ENCODE results near the gene TSPAN4. TPM values are rescaled to one million over a fixed set of nuclear protein-coding genes. Genes with fewer than 3 reads are reported as not detected.

TSPAN4 gene
- polyA plus RNA-seq, 3 donors: 52.6 to 75.5 (median 63.1) TPM

- Histone ChIP-seq H2AFZ (ENCODE audit: insufficient read depth, low read depth, low read length, poor library complexity, severe bottlenecking) (no peak overlapping the region), H3K4me1 (ENCODE audit: control insufficient read depth in 1 of 2, insufficient read depth in 2 of 2, low read length in 2 of 2) (no peaks in the 10 kb centered on the region), H3K27ac (ENCODE audit: low read depth in 1 of 2, low read length in 2 of 2) (no peak overlapping the region), H3K9ac (ENCODE audit: insufficient read depth, low read length, poor library complexity, severe bottlenecking) (no peak overlapping the region), H3K79me2 (ENCODE audit: insufficient read depth, low read length) (no peaks in the 10 kb centered on the region), H3K27me3 (ENCODE audit: control insufficient read depth in 2 of 2, insufficient read depth in 2 of 2, low read length in 2 of 2) (no peaks in the 10 kb centered on the region), H3K36me3 (replicated peaks in 1 of 2; ENCODE audit: control insufficient read depth in 1 of 2, insufficient read depth in 2 of 2, low read length in 2 of 2) (no peaks in the 10 kb centered on the region), H3K4me3 (replicated peaks in 1 of 3; ENCODE audit: low read depth in 2 of 3, low read length in 3 of 3) (no peak overlapping the region), H3K9me3 (replicated peaks in 1 of 2; ENCODE audit: control insufficient read depth in 1 of 2, insufficient read depth in 1 of 2, low read length in 2 of 2) (no peaks in the 10 kb centered on the region), H3K4me2 (replicated peaks; ENCODE audit: extremely low read depth, low read length, poor library complexity, severe bottlenecking) (no peak overlapping the region), H4K20me1 (ENCODE audit: insufficient read depth, low read length) (no peaks in the 10 kb centered on the region)
- H3K9me3 Mint-ChIP-seq: peaks cover 0 to 2% (median 0%) of the 10 kb centered on the region in 7 donors
- H3K4me3 Mint-ChIP-seq: no peak overlapping the region
- DNase-seq: no peak
- peaks cover 2 to 9% of the 10 kb centered on the region in 2 donors for H3K36me3 Mint-ChIP-seq
- peak overlapping the region in 1 of 7 donors; percentile 32 for H3K27ac Mint-ChIP-seq
- peaks cover 0 to 3% (median 3%) of the 10 kb centered on the region in 3 donors for H3K27me3 Mint-ChIP-seq (ENCODE audit: low read depth in 3 of 3)
- TF ChIP-seq CTCF (IDR thresholded peaks at IDR 0.05): no peak
- no peaks in the 10 kb centered on the region for H3K4me1 Mint-ChIP-seq
- intact Hi-C loops (cut with micrococcal nuclease): no loop called here
- 82% methylated on average over 9 of the region's 12 CpGs for WGBS (ENCODE audit: insufficient coverage)
Measured at GRCh38 chr11:873706-874105, 31.1 kb downstream of the TSPAN4 start.

- no peak for DNase-seq
- H3K9me3 Mint-ChIP-seq: peaks cover 0 to 2% (median 0%) of the 10 kb centered on the region in 7 donors
- Histone ChIP-seq H3K4me2 (replicated peaks; ENCODE audit: extremely low read depth, low read length, poor library complexity, severe bottlenecking) (no peak overlapping the region), H3K4me1 (ENCODE audit: control insufficient read depth in 1 of 2, insufficient read depth in 2 of 2, low read length in 2 of 2) (no peaks in the 10 kb centered on the region), H3K9me3 (replicated peaks in 1 of 2; ENCODE audit: control insufficient read depth in 1 of 2, insufficient read depth in 1 of 2, low read length in 2 of 2) (no peaks in the 10 kb centered on the region), H2AFZ (ENCODE audit: insufficient read depth, low read depth, low read length, poor library complexity, severe bottlenecking) (no peak overlapping the region), H3K4me3 (replicated peaks in 1 of 3; ENCODE audit: low read depth in 2 of 3, low read length in 3 of 3) (no peak overlapping the region), H3K36me3 (replicated peaks in 1 of 2; ENCODE audit: control insufficient read depth in 1 of 2, insufficient read depth in 2 of 2, low read length in 2 of 2) (peaks cover 3 to 5% of the 10 kb centered on the region in 2 donors), H3K9ac (ENCODE audit: insufficient read depth, low read length, poor library complexity, severe bottlenecking) (no peak overlapping the region), H4K20me1 (ENCODE audit: insufficient read depth, low read length) (no peaks in the 10 kb centered on the region), H3K27ac (ENCODE audit: low read depth in 1 of 2, low read length in 2 of 2) (no peak overlapping the region), H3K27me3 (ENCODE audit: control insufficient read depth in 2 of 2, insufficient read depth in 2 of 2, low read length in 2 of 2) (no peaks in the 10 kb centered on the region), H3K79me2 (ENCODE audit: insufficient read depth, low read length) (no peaks in the 10 kb centered on the region)
- intact Hi-C loops (cut with micrococcal nuclease): no loop called here
- H3K4me1 Mint-ChIP-seq: no peaks in the 10 kb centered on the region
- 95% methylated on average over 14 of the region's 16 CpGs for WGBS (ENCODE audit: insufficient coverage)
- H3K27ac Mint-ChIP-seq: no peak overlapping the region
- H3K36me3 Mint-ChIP-seq: peaks cover 9 to 17% of the 10 kb centered on the region in 2 donors
- H3K27me3 Mint-ChIP-seq (ENCODE audit: low read depth in 3 of 3): peaks cover 0 to 3% (median 3%) of the 10 kb centered on the region in 3 donors
- TF ChIP-seq CTCF (IDR thresholded peaks at IDR 0.05): no peak
- H3K4me3 Mint-ChIP-seq: no peak overlapping the region
Measured at GRCh38 chr11:875203-875602, 32.6 kb downstream of the TSPAN4 start.

All from CD14-positive monocyte (primary cell).